Colonic mucosa (tissue), 4 donors: ENCODE results near the gene TAX1BP1. TPM values are rescaled to one million over a fixed set of nuclear protein-coding genes. Genes with fewer than 3 reads are reported as not detected.
"Not testable (repeated sequence)": the region's sequence is repeated elsewhere in the genome, so short reads cannot be mapped to it uniquely, and the experiment has no call there.

Experiments used
- DNase-seq: peaks from one replicate; pipeline ENCODE4 v3.0.0-alpha.2; 2020
- H3K27ac ChIP-seq: fragments of 200-600 bp; one replicate; pipeline ENCODE4 v1.8.0; 2021
- H3K27me3 ChIP-seq: fragments of 200-600 bp; one replicate; pipeline ENCODE4 v1.8.0; 2021
- H3K36me3 ChIP-seq: fragments of 200-600 bp; one replicate; pipeline ENCODE4 v1.8.0; 2021
- H3K4me1 ChIP-seq: fragments of 200-600 bp; one replicate; pipeline ENCODE4 v1.8.0; 2021; ENCODE audit warnings: mild to moderate bottlenecking
- H3K4me3 ChIP-seq: fragments of 200-600 bp; one replicate; pipeline ENCODE4 v1.8.0; 2021
- H3K9ac ChIP-seq, 2 donors: one replicate each; pipeline ENCODE4 v1.7.0; 2013; ENCODE audit warnings: control low read depth in 2 of 2, low read depth in 2 of 2, low read length in 2 of 2
- H3K9me3 ChIP-seq: fragments of 200-600 bp; one replicate; pipeline ENCODE4 v1.8.0; 2021
- intact Hi-C: fragments of 100-400 bp; cut with DNase I; formaldehyde crosslinking; loops from one replicate; pipeline ENCODE4 v1.14.1; 2022
- total RNA-seq, 2 donors: library from RNA; stranded (reverse); fragmentation: NEBNext Ultra II Directional in 1 of 2; extraction: Animal tissue kit (Norgen Biotek cat#: 25700) in 1 of 2; gene quantifications; one replicate each; pipeline ENCODE4 v1.2.1, GENCODE V29; 2021
- TF ChIP-seq, protein P1 (sequence below): fragments of 200-600 bp; IDR thresholded peaks from one replicate; pipeline ENCODE4 v1.8.0; 2022; ENCODE audit warnings: antibody characterized with exemption, mild to moderate bottlenecking
- donor health status: healthy.
- donor health status: DM: no; HTN: no; CAD: no.
- donor health status: DM: no; HTN: no; CAD: no.

The TAX1BP1 gene
- total RNA-seq, 2 donors from 2014 or later, result 96.6 to 156 TPM

DNA sequence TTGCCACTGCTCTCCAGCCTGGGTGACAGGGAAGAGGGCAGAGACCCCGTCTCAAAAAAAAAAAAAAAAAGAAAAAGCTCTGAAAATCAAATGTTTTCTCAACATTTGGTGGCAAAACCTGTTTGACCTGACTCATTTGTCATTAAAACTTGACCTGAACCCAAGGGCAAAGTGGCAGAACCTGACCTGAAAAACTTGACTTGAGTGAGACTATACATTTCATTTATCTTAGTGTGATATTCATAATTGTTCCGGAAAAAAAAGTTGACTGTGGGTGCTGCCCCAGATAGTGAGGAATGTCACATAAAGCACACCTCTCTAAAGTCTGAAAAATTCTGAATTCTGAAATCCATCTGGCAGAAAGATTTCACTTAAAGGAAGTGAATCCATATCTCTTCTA, 2.3 kb upstream of the TAX1BP1 start:
- Histone ChIP-seq H3K27me3 (no peaks in the 10 kb centered on the region), H3K27ac (no peak overlapping the region), H3K4me1 (peaks cover 4% of the 10 kb centered on the region), H3K9me3 (no peaks in the 10 kb centered on the region), H3K9ac (peak overlapping the region in 1 of 2 donors; percentile 23), H3K4me3 (no peak overlapping the region), H3K36me3 (no peaks in the 10 kb centered on the region)
- intact Hi-C loops, result no loop called here
- no peak for DNase-seq
- TF ChIP-seq, protein P1, sequence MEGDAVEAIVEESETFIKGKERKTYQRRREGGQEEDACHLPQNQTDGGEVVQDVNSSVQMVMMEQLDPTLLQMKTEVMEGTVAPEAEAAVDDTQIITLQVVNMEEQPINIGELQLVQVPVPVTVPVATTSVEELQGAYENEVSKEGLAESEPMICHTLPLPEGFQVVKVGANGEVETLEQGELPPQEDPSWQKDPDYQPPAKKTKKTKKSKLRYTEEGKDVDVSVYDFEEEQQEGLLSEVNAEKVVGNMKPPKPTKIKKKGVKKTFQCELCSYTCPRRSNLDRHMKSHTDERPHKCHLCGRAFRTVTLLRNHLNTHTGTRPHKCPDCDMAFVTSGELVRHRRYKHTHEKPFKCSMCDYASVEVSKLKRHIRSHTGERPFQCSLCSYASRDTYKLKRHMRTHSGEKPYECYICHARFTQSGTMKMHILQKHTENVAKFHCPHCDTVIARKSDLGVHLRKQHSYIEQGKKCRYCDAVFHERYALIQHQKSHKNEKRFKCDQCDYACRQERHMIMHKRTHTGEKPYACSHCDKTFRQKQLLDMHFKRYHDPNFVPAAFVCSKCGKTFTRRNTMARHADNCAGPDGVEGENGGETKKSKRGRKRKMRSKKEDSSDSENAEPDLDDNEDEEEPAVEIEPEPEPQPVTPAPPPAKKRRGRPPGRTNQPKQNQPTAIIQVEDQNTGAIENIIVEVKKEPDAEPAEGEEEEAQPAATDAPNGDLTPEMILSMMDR, result no peak

DNA sequence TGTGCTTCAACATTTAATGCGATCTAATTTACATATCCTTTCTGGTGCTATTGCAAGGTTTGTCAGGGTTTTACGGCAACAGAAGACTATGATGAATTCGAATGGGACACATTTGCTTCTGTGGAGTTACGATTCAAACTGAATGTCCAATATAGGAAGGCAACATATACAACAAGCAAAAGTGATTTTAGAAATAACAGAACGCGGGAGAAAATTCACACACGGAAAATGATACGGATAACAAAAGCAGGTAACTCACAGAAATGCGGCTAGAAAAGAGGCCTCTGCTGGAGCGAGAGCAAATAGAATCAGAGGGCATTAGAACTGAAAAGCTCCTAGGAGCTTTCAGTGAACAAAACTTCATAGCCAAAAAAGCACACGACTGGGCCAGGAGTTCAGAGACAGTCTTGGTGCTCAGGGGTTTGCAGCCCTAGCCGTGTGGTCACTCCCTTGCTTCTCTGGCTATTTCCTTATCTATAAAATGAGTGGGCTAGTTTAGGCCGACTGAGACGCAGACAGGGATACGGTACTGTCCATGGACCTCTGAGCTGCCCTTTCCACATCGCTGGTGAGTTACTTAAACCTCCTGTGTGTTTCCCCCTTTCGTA, 557 bp upstream of the TAX1BP1 start:
- no peaks in the 10 kb centered on the region for H3K36me3 ChIP-seq
- peaks cover 4% of the 10 kb centered on the region for H3K4me1 ChIP-seq
- H3K4me3 ChIP-seq, result peak overlapping the region; percentile 94
- intact Hi-C loops, result no loop called here
- TF ChIP-seq, protein P1, result no peak
- H3K9me3 ChIP-seq, result no peaks in the 10 kb centered on the region
- peak; percentile 38 for DNase-seq
- peak overlapping the region; percentile 99 for H3K9ac ChIP-seq
- peak overlapping the region; percentile 100 for H3K27ac ChIP-seq
- H3K27me3 ChIP-seq, result no peaks in the 10 kb centered on the region

DNA sequence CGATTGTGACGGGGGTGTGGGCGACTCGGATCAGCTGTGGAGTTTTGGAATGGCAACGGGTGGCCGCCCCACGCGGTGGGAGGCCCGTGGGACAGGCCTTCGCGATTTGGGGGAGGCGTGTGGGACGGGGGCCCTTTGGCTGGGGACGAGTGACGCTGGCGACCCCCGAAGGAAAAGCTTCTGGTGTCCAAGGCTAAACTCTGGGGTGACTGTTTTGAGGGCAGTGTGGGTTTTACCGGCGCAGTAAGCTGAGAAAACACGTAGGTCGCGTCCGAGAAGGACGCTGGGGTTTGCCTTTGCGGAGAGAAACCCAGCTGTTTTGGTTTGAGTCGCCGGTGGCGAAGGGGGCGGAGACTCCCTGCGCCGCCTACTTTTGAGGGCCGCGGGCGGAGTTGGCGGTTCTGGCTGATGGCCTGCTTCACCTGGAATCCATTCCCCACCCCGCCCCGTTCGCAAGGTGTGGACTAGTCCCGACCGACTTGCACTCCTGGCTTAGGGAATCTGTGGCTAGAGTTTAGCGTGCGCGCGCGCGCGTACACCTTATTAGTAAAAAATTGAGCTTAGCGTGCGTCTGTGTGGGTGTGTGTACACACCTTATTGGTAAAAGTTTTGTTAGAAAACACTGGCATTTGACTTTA, 606 bp downstream of the TAX1BP1 start:
- H3K9me3 ChIP-seq, result no peaks in the 10 kb centered on the region
- peak; percentile 98 for DNase-seq
- H3K4me1 ChIP-seq, result peaks cover 4% of the 10 kb centered on the region
- TF ChIP-seq, protein P1, result no peak
- peak overlapping the region; percentile 94 for H3K4me3 ChIP-seq
- H3K27me3 ChIP-seq, result no peaks in the 10 kb centered on the region
- H3K27ac ChIP-seq, result peak overlapping the region; percentile 100
- peak overlapping the region; percentile 99 for H3K9ac ChIP-seq
- H3K36me3 ChIP-seq, result no peaks in the 10 kb centered on the region
- intact Hi-C loops, result loop anchor here (10.0 kb wide), 1 partner anchor 546 kb away; no protein-coding TSS in a partner anchor

DNA sequence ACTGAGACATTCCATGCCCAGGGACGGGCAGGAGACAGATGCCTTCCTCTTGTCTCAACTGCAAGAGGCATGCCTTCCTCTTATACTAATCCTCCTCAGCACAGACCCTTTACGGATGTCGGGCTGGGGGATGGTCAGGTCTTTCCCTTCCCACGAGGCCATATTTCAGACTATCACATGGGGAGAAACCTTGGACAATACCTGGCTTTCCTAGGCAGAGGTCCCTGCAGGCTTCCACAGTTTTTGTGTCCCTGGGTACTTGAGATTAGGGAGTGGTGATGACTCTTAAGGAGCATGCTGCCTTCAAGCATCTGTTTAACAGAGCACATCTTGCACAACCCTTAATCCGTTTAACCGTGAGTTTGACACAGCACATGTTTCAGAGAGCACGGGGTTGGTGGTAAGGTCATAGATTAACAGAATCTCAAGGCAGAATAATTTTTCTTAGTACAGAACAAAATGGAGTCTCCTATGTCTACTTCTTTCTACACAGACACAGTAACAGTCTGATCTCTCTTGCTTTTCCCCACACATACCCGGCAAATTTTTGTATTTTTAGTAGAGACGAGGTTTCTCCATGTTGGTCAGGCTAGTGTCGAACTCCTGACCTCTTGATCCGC, 2.2 kb downstream of the TAX1BP1 start:
- intact Hi-C loops, result loop anchor here (10.0 kb wide), 1 partner anchor 547 kb away; no protein-coding TSS in a partner anchor
- not testable (repeated sequence) for DNase-seq, H3K4me3 ChIP-seq, H3K36me3 ChIP-seq, H3K9ac ChIP-seq, H3K27me3 ChIP-seq, H3K4me1 ChIP-seq, H3K9me3 ChIP-seq, H3K27ac ChIP-seq

DNA sequence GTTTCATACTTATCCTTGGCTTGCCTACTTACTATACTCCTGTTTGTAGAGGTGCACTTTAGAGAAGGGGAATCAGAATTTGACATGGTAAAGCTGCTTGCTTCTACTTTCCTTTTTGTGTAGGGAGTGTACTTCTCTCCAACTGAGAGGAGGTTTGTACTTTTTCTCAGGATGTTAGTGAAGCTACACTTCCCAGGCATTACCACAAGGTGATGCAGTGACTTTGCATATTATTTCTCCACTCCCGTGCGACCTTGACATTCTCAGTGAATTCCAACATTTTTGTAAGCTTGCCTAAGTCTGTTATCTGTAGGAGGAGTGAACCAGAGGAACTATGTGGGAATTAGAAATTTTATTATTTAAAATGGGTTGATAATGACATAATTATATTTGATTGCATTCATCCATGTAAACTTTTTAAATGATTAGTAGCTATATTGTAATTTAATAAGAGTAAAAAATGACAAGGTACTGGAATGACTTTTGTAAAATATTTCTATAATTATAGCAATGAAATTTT, 5.2 kb downstream of the TAX1BP1 start:
- Histone ChIP-seq H3K9ac (no peak overlapping the region), H3K9me3 (no peaks in the 10 kb centered on the region), H3K27me3 (no peaks in the 10 kb centered on the region), H3K36me3 (peaks cover 5% of the 10 kb centered on the region), H3K4me1 (no peaks in the 10 kb centered on the region), H3K27ac (peak overlapping the region; percentile 5), H3K4me3 (no peak overlapping the region)
- intact Hi-C loops, result loop anchor here (10.0 kb wide), 1 partner anchor 550 kb away; no protein-coding TSS in a partner anchor
- no peak for DNase-seq
- TF ChIP-seq, protein P1, result peak; percentile 37
